ENCODE data around the gene AGPAT1.
"Not testable (repeated sequence)": the region's sequence is repeated elsewhere in the genome, so short reads cannot be mapped to it uniquely, and the experiment has no call there.

AGPAT1 gene

DNA sequence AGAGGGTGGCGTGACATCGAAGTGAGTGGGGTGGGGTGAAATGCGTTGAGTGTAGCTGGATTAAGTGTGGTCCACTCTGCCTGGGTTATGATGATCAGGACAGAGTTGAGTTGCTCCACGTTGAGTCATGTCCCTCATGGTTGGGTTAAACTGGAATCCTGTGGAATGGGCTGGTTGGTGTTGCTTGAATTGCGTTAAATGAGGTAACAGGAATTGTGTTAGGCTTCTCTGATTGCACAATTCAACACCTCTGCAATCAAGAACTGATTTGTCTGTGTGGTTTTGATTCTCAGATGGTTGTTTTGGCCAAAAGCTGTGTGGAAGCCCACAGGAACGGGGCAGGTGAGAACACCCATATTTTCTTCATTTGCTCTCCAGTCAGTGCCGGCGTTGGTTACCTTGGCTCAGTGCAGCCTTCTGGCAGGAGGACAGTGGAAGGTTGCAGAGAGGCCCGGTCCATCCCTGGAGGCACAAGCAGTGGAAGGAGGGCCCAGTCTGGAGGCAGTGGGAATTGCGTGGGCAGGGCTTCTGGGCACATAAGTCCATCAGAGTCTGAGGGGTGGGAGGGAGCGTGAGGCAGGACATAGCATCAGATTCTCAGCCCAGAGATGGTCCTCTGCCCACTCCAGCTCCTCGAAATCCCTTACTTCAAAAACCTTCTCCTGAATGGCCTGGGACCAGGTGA, 36.3 kb upstream of the AGPAT1 start:
- Histone ChIP-seq H3K36me3 (replicated peaks) (no peaks in the 10 kb centered on the region), H3K27ac (no peak overlapping the region), H3K4me3 (ENCODE audit: low read depth, low read length) (no peak overlapping the region), H3K27me3 (replicated peaks) (no peaks in the 10 kb centered on the region)
- TF ChIP-seq, protein P1, sequence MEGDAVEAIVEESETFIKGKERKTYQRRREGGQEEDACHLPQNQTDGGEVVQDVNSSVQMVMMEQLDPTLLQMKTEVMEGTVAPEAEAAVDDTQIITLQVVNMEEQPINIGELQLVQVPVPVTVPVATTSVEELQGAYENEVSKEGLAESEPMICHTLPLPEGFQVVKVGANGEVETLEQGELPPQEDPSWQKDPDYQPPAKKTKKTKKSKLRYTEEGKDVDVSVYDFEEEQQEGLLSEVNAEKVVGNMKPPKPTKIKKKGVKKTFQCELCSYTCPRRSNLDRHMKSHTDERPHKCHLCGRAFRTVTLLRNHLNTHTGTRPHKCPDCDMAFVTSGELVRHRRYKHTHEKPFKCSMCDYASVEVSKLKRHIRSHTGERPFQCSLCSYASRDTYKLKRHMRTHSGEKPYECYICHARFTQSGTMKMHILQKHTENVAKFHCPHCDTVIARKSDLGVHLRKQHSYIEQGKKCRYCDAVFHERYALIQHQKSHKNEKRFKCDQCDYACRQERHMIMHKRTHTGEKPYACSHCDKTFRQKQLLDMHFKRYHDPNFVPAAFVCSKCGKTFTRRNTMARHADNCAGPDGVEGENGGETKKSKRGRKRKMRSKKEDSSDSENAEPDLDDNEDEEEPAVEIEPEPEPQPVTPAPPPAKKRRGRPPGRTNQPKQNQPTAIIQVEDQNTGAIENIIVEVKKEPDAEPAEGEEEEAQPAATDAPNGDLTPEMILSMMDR (IDR thresholded peaks at IDR 0.05; ENCODE audit: low read depth, low read length, missing control alignments) = no peak
- in situ Hi-C loops (cut with HindIII; ENCODE audit: low pct_ligation_motif_present, low sequenced_read_pairs) = no loop called here
- no peak for DNase-seq

DNA sequence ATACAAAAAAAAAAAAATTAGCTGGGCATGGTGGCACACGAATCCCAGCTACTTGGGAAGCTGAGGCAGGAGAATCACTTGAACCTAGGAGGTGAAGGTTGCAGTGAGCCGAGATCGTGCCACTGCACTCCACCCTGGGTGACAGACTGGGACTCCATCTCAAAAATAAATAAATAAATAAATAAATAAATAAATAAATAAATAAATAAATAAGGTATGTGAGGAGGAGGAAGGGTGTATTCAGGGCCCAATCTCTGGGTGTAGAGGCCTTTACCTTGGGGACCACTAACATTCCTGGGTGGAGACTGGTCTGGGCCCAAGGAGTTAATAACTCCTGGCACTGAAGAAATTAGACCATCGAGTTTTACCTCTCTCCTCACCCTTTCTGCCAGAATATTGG, 35.5 kb upstream of the AGPAT1 start:
- H3K36me3 ChIP-seq (replicated peaks); H3K27ac ChIP-seq; DNase-seq; in situ Hi-C loops (cut with HindIII; ENCODE audit: low pct_ligation_motif_present, low sequenced_read_pairs); H3K4me3 ChIP-seq (ENCODE audit: low read depth, low read length); H3K27me3 ChIP-seq (replicated peaks): not testable (repeated sequence)

DNA sequence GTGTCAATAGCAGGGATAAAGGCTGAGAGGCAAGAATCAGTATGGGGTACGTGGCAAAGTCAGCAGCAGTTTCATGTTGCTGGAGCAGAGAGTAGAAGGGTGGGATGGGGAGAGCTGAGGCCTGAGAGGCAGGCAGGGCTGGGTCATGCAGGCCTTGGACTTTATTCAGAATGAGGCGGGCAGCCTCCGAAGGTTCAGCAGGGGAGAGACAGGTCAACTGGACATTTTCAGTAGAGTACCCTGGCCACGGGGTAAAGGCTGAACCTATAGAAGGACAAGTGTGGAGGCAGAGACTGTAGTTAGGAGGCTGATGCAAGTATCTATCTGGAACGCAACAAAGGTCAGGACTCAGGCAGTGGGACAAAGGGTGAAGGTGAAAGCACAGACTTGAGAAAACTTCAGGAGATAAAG, 34.3 kb upstream of the AGPAT1 start:
- in situ Hi-C loops (cut with HindIII; ENCODE audit: low pct_ligation_motif_present, low sequenced_read_pairs) = no loop called here
- no peaks in the 10 kb centered on the region for H3K27me3 ChIP-seq (replicated peaks)
- TF ChIP-seq, protein P1 (IDR thresholded peaks at IDR 0.05; ENCODE audit: low read depth, low read length, missing control alignments) = no peak
- H3K4me3 ChIP-seq (ENCODE audit: low read depth, low read length) = no peak overlapping the region
- no peak for DNase-seq
- no peak overlapping the region for H3K27ac ChIP-seq
- no peaks in the 10 kb centered on the region for H3K36me3 ChIP-seq (replicated peaks)

DNA sequence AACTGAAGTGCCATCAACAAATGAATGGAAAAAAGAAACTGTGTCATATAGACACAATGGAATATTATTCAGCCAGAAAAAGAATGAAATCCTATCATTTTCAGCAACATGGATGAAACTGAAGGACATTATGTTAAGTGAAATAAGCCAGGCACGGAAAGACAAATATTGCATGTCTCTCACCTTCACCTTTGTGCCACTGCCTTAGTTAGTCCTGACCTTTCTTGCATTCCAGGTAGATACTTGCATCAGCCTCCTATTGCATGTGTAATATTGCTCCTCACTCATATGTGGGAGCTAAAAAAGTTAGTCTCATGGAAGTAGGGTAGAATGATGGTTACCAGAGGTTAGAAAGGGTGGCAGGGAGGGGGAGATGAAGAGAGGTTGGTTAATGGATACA, 33.1 kb upstream of the AGPAT1 start:
- in situ Hi-C loops (cut with HindIII; ENCODE audit: low pct_ligation_motif_present, low sequenced_read_pairs) = no loop called here
- Histone ChIP-seq H3K27ac (no peak overlapping the region), H3K36me3 (replicated peaks) (no peaks in the 10 kb centered on the region), H3K4me3 (ENCODE audit: low read depth, low read length) (no peak overlapping the region), H3K27me3 (replicated peaks) (no peaks in the 10 kb centered on the region)
- TF ChIP-seq, protein P1 (IDR thresholded peaks at IDR 0.05; ENCODE audit: low read depth, low read length, missing control alignments) = no peak
- no peak for DNase-seq

DNA sequence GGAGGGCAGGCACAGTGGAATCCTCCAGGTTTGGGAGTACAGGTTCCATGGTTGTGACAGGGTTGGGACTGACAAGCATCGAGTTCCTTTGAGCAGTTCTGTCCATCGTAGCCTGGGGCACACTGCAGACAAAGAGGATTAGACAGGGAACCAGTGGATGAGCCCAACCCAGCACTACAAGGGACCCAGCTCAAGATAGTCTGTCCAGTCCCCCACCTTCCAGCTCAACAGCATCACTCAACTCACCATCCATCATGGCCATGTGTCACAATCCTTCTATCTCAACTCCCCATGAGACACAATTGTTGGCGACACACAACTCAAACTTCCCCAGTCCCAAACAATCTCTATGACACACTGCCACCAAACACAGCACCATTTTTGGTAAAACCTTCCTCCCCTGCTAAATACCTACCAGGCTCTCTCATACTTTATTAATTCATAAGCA, 28.4 kb upstream of the AGPAT1 start:
- TF ChIP-seq, protein P1 (IDR thresholded peaks at IDR 0.05; ENCODE audit: low read depth, low read length, missing control alignments) = no peak
- no peak for DNase-seq
- Histone ChIP-seq H3K4me3 (ENCODE audit: low read depth, low read length) (no peak overlapping the region), H3K27ac (no peak overlapping the region), H3K36me3 (replicated peaks) (no peaks in the 10 kb centered on the region), H3K27me3 (replicated peaks) (no peaks in the 10 kb centered on the region)
- in situ Hi-C loops (cut with HindIII; ENCODE audit: low pct_ligation_motif_present, low sequenced_read_pairs) = no loop called here

DNA sequence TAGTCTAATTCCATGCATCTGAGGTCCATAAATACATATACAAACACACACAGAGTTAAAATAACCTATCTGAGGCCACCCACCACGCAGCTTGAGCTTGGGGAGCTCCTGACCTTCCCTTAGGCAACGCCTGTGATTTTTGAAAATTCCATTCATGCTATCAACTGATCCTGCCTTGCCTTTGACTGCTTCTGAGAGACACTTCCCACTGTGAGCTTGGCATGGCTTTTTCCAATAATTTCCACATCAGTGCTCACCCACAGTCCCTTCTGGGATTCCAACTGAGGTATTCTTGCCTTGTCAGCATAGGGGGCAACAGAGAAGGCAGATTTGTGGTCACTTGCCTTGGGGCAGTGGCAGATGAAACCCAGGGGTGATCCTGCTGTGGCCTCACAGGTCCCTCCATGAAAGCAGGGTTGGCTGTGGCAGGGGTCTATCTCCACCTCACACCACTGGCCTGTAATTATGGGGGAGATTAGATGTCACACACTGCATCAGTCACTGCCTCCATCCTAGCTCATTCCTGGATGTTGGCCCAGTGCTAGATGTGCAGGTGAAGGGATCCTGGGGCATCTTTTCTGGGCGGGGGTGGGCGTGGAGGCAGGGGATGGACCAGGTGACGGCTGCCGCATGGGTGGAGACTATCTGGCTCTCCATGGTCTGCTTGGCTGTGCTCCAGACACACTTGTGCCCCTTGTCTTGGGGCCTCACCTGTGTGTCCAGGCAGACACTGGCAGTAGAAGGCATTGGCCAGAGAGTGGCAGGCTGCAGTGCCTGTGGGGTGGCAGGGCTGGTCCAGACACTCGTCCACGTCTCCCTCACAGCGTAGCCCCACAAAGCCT, 27.8 kb upstream of the AGPAT1 start:
- in situ Hi-C loops (cut with HindIII; ENCODE audit: low pct_ligation_motif_present, low sequenced_read_pairs) = no loop called here
- H3K27me3 ChIP-seq (replicated peaks) = no peaks in the 10 kb centered on the region
- H3K36me3 ChIP-seq (replicated peaks) = no peaks in the 10 kb centered on the region
- TF ChIP-seq, protein P1 (IDR thresholded peaks at IDR 0.05; ENCODE audit: low read depth, low read length, missing control alignments) = no peak
- DNase-seq = no peak
- H3K4me3 ChIP-seq (ENCODE audit: low read depth, low read length) = no peak overlapping the region
- no peak overlapping the region for H3K27ac ChIP-seq

All from brain microvascular endothelial cell (primary cell).